T47D (cell line): ENCODE measurements around the gene CDC16.

Source experiments
- DNase-seq, 2 experiments: peaks; one replicate each; pipeline versions ENCODE4 v3.0.0 to v3.0.0-alpha.2; 2011 to 2012; ENCODE audit warnings: low read depth in 1 of 2, low spot score in 1 of 2
- JUND ChIP-seq: IDR thresholded peaks from 2 replicates; pipeline ENCODE4 v1.6.1; 2012; ENCODE audit warnings: low read depth
- in situ Hi-C: cut with HindIII; loops from 2 replicates; pipeline ENCODE4 v1.10.0; 2016; ENCODE audit warnings: low sequenced_read_pairs, low pct_unique_long_range_greater_than_20kb

The CDC16 gene

DNA sequence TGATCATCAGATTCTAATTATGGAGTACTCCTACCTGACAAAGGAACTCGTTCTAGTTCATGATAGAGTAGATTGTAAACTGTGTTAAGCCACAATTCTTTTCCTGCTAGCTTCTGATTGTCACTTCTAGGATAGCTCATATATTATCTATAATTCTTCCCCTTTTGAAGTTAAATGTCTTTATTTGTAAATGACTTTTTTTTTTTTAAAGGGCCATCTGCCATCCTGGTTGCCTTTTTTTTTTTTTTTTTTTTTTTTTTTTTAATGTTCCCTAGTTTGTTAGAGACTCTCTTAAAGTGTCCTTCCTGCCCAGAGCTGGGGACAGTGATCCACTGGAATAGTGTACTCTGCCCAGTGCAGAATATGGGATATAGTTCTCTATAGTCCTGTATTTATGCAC, 83.9 kb downstream of the CDC16 start:
- TF ChIP-seq JUND: no peak
- in situ Hi-C loops: no loop called here
- DNase-seq: no peak

DNA sequence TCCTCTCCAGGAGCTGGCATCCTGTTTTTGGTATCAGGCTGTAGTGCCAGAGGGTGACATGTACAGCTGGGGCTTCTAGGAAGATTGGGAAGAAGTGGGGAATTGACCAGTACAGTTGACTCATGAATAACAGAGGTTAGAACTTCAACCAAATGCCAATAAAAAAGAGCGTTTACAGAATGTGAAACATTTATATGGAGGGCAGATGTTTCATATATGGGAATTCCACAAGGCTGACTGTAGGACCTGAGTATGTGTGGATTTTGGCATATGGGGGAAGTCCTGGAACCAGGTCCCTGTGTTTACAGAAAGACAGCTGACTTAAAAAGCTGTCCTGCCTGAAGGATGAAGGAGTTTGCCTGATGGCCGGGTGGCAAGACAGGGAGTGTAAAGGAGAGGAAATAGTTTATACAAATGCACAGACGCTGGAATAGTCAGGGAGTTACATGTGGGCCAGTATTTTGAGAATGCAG, 84.8 kb downstream of the CDC16 start:
- in situ Hi-C loops: no loop called here
- peak in 1 of 2 experiments; percentile 22 for DNase-seq
- TF ChIP-seq JUND: no peak

DNA sequence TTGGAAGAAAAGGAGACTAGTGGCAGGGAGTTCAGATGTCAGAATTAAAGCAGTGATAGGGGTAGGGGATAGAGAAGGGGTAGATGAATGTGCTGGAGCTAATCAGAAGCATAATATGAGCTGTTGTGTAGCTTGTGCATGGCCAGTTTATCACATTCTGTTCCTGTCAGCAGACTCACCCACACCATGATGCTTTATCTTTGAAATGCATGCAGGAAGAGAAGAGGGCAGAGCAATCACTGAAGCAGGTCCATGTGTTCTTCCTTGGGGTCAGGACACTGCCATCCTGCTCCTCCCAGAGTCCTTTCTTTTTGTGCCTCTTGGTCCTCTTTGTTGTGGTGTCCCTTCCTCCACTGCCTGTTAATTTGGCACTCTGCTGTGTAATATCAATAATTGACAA, 85.4 kb downstream of the CDC16 start:
- no peak for TF ChIP-seq JUND
- in situ Hi-C loops: no loop called here
- DNase-seq: no peak

DNA sequence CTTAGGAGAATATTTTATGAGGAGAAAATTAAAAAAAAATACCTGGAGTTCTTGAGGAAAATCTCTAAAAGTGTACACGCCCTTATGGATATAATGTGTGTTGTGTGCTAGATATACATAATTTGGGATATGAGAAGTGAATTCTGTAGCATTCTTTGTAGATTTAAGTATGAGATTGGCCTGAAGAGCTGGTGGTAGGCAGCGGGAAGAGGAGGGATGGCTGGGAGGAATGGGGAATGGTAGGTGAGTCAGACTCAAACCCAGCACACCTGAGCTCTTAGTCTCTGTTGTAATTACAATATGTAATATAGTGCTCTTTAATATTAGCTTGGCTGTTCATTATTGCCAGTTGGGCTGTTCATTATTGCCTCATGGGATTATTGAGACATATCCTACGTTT, 86.6 kb downstream of the CDC16 start:
- no peak for DNase-seq
- TF ChIP-seq JUND: no peak
- in situ Hi-C loops: no loop called here
